ENCODE results near the gene HSCB.
"Not testable (repeated sequence)": the region's sequence is repeated elsewhere in the genome, so short reads cannot be mapped to it uniquely, and the experiment has no call there.

Gene HSCB

DNA sequence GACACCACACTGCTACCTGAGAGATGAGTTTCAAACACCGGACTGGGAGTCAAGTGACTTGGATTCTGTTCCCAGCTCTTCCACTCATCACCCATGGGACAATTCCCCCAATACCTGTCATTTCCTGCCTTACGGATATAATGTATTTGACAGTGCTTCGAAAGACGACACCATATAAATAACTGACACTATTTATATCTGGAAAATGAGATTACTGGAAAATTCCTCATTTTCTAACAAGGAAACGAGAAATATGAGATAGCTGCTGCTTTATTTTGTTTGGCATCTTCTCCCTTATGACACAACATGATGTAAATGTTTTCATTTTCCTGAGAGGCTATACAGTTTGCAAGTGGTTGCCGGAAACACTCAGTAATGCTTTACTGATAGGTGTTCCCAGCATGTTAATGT, 8.6 kb downstream of the HSCB start:
- Histone ChIP-seq H3K27me3 (ENCODE audit: insufficient read depth, poor library complexity, severe bottlenecking) (no peaks in the 10 kb centered on the region), H3K36me3 (ENCODE audit: low read depth) (peaks cover 21% of the 10 kb centered on the region), H3K4me1 (ENCODE audit: insufficient read depth, poor library complexity, severe bottlenecking) (no peaks in the 10 kb centered on the region), H3K27ac (ENCODE audit: poor library complexity, severe bottlenecking) (peak overlapping the region; percentile 28), H3K9me3 (ENCODE audit: severe bottlenecking) (no peaks in the 10 kb centered on the region), H3K4me3 (ENCODE audit: severe bottlenecking) (no peak overlapping the region)
- peak; percentile 38; the same call in 1 of the 3 replicates for ATAC-seq (ENCODE audit: low read depth)
- no peak for DNase-seq (ENCODE audit: low spot score)
- TF ChIP-seq, protein P1, sequence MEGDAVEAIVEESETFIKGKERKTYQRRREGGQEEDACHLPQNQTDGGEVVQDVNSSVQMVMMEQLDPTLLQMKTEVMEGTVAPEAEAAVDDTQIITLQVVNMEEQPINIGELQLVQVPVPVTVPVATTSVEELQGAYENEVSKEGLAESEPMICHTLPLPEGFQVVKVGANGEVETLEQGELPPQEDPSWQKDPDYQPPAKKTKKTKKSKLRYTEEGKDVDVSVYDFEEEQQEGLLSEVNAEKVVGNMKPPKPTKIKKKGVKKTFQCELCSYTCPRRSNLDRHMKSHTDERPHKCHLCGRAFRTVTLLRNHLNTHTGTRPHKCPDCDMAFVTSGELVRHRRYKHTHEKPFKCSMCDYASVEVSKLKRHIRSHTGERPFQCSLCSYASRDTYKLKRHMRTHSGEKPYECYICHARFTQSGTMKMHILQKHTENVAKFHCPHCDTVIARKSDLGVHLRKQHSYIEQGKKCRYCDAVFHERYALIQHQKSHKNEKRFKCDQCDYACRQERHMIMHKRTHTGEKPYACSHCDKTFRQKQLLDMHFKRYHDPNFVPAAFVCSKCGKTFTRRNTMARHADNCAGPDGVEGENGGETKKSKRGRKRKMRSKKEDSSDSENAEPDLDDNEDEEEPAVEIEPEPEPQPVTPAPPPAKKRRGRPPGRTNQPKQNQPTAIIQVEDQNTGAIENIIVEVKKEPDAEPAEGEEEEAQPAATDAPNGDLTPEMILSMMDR (IDR thresholded peaks at IDR 0.05; ENCODE audit: poor library complexity, severe bottlenecking), result no peak

DNA sequence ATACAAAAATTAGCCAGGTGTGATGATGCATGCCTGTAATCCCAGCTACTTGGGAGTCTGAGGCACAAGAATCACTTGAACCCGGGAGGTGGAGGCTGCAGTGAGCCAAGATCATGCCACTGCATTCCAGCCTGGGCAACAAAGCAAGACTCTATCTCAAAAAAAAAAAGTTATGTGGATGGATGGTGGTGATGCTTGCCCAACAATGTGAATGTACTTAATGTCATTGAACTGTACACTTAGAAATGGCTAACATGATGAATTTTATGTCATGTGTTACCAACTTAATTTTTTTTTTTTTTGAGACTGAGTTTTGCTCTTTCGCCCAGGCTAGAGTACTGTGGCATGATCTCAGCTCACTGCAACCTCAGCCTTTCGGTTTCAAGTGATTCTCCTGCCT, 12.7 kb downstream of the HSCB start:
- not testable (repeated sequence) for ATAC-seq (ENCODE audit: low read depth); H3K9me3 ChIP-seq (ENCODE audit: severe bottlenecking); H3K36me3 ChIP-seq (ENCODE audit: low read depth); H3K27me3 ChIP-seq (ENCODE audit: insufficient read depth, poor library complexity, severe bottlenecking); H3K27ac ChIP-seq (ENCODE audit: poor library complexity, severe bottlenecking); DNase-seq (ENCODE audit: low spot score); H3K4me1 ChIP-seq (ENCODE audit: insufficient read depth, poor library complexity, severe bottlenecking); H3K4me3 ChIP-seq (ENCODE audit: severe bottlenecking)

DNA sequence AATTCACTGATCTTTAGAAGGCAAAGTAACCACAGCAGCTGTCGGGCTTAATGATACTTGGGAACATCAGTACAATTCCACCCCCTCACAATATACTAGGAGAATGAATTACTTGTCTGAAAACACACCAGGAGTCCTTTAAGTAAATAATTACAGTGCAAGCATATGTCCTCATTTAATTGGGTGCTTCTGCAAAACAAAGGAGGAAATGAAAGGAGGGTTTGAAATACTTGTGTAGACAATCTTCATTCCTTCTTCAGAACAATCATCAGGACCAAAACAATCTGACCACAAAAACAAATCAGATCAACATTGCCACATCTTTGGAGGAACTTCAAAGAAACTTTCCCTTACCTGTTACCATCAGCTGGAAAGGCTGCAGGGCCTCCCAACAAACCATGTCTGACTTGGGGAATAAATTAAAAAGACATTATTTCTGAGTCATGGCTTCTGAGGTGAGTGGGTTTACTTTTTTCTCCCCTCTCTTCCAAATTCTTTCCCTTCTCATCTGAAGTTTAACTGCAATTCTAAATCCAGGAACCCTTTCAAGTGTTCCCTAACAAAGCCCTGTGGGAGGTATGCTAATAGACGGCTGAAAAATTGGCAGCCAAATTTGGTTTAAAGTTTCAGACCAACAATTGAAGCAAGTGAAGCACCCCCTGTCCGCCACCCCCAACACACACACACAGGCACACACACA, 18.2 kb downstream of the HSCB start:
- H3K4me1 ChIP-seq (ENCODE audit: insufficient read depth, poor library complexity, severe bottlenecking), result no peaks in the 10 kb centered on the region
- DNase-seq (ENCODE audit: low spot score), result no peak
- H3K36me3 ChIP-seq (ENCODE audit: low read depth), result no peaks in the 10 kb centered on the region
- no peak overlapping the region for H3K27ac ChIP-seq (ENCODE audit: poor library complexity, severe bottlenecking)
- no peaks in the 10 kb centered on the region for H3K27me3 ChIP-seq (ENCODE audit: insufficient read depth, poor library complexity, severe bottlenecking)
- H3K9me3 ChIP-seq (ENCODE audit: severe bottlenecking), result no peaks in the 10 kb centered on the region
- H3K4me3 ChIP-seq (ENCODE audit: severe bottlenecking), result no peak overlapping the region
- TF ChIP-seq, protein P1 (IDR thresholded peaks at IDR 0.05; ENCODE audit: poor library complexity, severe bottlenecking), result no peak
- ATAC-seq (ENCODE audit: low read depth), result no peak

DNA sequence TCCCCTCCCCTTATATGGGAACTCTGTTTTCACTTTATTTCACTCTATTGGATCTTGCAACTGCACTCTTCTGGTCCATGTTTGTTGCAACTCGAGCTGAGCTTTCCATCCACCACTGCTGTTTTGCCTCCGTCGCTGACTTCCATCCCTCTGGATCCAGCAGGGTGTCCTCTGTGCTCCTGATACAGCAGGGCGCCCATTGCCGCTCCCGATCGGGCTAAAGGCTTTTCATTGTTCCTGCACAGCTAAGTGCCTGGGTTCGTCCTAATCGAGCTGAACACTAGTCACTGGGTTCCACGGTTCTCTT, 19.6 kb downstream of the HSCB start:
- H3K4me3 ChIP-seq (ENCODE audit: severe bottlenecking), result no peak overlapping the region
- ATAC-seq (ENCODE audit: low read depth) (no peak), DNase-seq (ENCODE audit: low spot score) (no peak)
- H3K9me3 ChIP-seq (ENCODE audit: severe bottlenecking), result no peaks in the 10 kb centered on the region
- no peak overlapping the region for H3K27ac ChIP-seq (ENCODE audit: poor library complexity, severe bottlenecking)
- H3K27me3 ChIP-seq (ENCODE audit: insufficient read depth, poor library complexity, severe bottlenecking), result no peaks in the 10 kb centered on the region
- TF ChIP-seq, protein P1 (IDR thresholded peaks at IDR 0.05; ENCODE audit: poor library complexity, severe bottlenecking), result no peak
- H3K4me1 ChIP-seq (ENCODE audit: insufficient read depth, poor library complexity, severe bottlenecking), result no peaks in the 10 kb centered on the region
- no peaks in the 10 kb centered on the region for H3K36me3 ChIP-seq (ENCODE audit: low read depth)

- H3K36me3 ChIP-seq (ENCODE audit: low read depth); H3K4me1 ChIP-seq (ENCODE audit: insufficient read depth, poor library complexity, severe bottlenecking); H3K27ac ChIP-seq (ENCODE audit: poor library complexity, severe bottlenecking); DNase-seq (ENCODE audit: low spot score); H3K9me3 ChIP-seq (ENCODE audit: severe bottlenecking); H3K27me3 ChIP-seq (ENCODE audit: insufficient read depth, poor library complexity, severe bottlenecking); ATAC-seq (ENCODE audit: low read depth); H3K4me3 ChIP-seq (ENCODE audit: severe bottlenecking): not testable (repeated sequence)
Observed at GRCh38 chr22:28762000-28762399, 20.2 kb downstream of the HSCB start.

GRCh38 chr22:28766628-28767027, 24.8 kb downstream of the HSCB start:
- ATAC-seq (ENCODE audit: low read depth) (no peak), DNase-seq (ENCODE audit: low spot score) (no peak)
- H3K27me3 ChIP-seq (ENCODE audit: insufficient read depth, poor library complexity, severe bottlenecking), result no peaks in the 10 kb centered on the region
- no peaks in the 10 kb centered on the region for H3K9me3 ChIP-seq (ENCODE audit: severe bottlenecking)
- TF ChIP-seq, protein P1 (IDR thresholded peaks at IDR 0.05; ENCODE audit: poor library complexity, severe bottlenecking), result no peak
- H3K4me1 ChIP-seq (ENCODE audit: insufficient read depth, poor library complexity, severe bottlenecking), result no peaks in the 10 kb centered on the region
- H3K4me3 ChIP-seq (ENCODE audit: severe bottlenecking), result no peak overlapping the region
- no peaks in the 10 kb centered on the region for H3K36me3 ChIP-seq (ENCODE audit: low read depth)
- no peak overlapping the region for H3K27ac ChIP-seq (ENCODE audit: poor library complexity, severe bottlenecking)

Measured in RWPE2 (cell line).